Neural cell (in vitro differentiated cells): ENCODE results near the gene TIGD1. TPM values are rescaled to one million over a fixed set of nuclear protein-coding genes. Genes with fewer than 3 reads are reported as not detected.

Experiments
- H2AFZ ChIP-seq: fragments of 200-600, 300-800 bp; sonication (generic), shearing (Covaris generic); 2 replicates; pipeline ENCODE4 v1.6.0; 2014; ENCODE audit warnings: low read depth, mild to moderate bottlenecking, antibody characterized with exemption, low read length, moderate library complexity
- H3F3A ChIP-seq: fragments of 200-600 bp; shearing (Covaris generic); 2 replicates; pipeline ENCODE4 v1.6.1; 2016; ENCODE audit warnings: mild to moderate bottlenecking, moderate library complexity, mixed read lengths, antibody characterized with exemption, low read length; ENCODE audit not compliant: insufficient read depth, poor library complexity, severe bottlenecking
- H3K27ac ChIP-seq: fragments of 200-600, 300-800 bp; sonication (generic), shearing (Covaris generic); 2 replicates; pipeline ENCODE4 v1.5.1; 2014; ENCODE audit warnings: mild to moderate bottlenecking, low read length, moderate library complexity
- H3K27me3 ChIP-seq: fragments of 300-800, 200-600 bp; sonication (generic), shearing (Covaris generic); 2 replicates; pipeline ENCODE4 v1.6.0; 2014; ENCODE audit warnings: mild to moderate bottlenecking, low read depth, low read length, moderate library complexity; ENCODE audit not compliant: insufficient read depth
- H3K36me3 ChIP-seq: fragments of 300-800, 200-600 bp; sonication (generic), shearing (Covaris generic); 2 replicates; pipeline ENCODE4 v1.5.1; 2014; ENCODE audit warnings: mild to moderate bottlenecking, antibody characterized with exemption, low read length, moderate library complexity; ENCODE audit not compliant: insufficient read depth
- H3K4me2 ChIP-seq: fragments of 300-800, 200-600 bp; sonication (generic), shearing (Covaris generic); 2 replicates; pipeline ENCODE4 v1.6.0; 2014; ENCODE audit warnings: mild to moderate bottlenecking, low read length
- H3K4me3 ChIP-seq: fragments of 300-800, 200-600 bp; sonication (generic), shearing (Covaris generic); 2 replicates; pipeline ENCODE4 v1.5.1; 2014; ENCODE audit warnings: mild to moderate bottlenecking, low read length, moderate library complexity
- H3K79me2 ChIP-seq: fragments of 200-600 bp; shearing (Covaris generic); replicated peaks from 2 replicates; pipeline ENCODE4 v1.6.0; 2014; ENCODE audit warnings: mild to moderate bottlenecking, low read length, moderate library complexity; ENCODE audit not compliant: insufficient read depth
- H3K9ac ChIP-seq: fragments of 300-800, 200-600 bp; sonication (generic), shearing (Covaris generic); 2 replicates; pipeline ENCODE4 v1.6.1; 2016; ENCODE audit warnings: mild to moderate bottlenecking, low read length, mixed read lengths
- H3K9me2 ChIP-seq: fragments of 200-600 bp; shearing (Covaris generic); 2 replicates; pipeline ENCODE4 v1.6.1; 2016; ENCODE audit warnings: mild to moderate bottlenecking, low read length, mixed read lengths; ENCODE audit not compliant: insufficient read depth
- H3K9me3 ChIP-seq: fragments of 200-600, 300-800 bp; sonication (generic), shearing (Covaris generic); 2 replicates; pipeline ENCODE4 v1.6.1; 2016; ENCODE audit warnings: mild to moderate bottlenecking, mixed run types, low read length, moderate library complexity, mixed read lengths
- H4K20me1 ChIP-seq: fragments of 200-600 bp; shearing (Covaris generic); 2 replicates; pipeline ENCODE4 v1.6.1; 2016; ENCODE audit warnings: mild to moderate bottlenecking, mixed run types; ENCODE audit not compliant: insufficient read depth
- EP300 ChIP-seq: fragments of 450-650 bp; conservative IDR thresholded peaks from 2 replicates; pipeline ENCODE4 v1.6.1; 2014; ENCODE audit warnings: antibody characterized with exemption, mild to moderate bottlenecking, moderate library complexity; ENCODE audit not compliant: poor library complexity, severe bottlenecking
- EZH2 ChIP-seq: fragments of 200-600, 300-800 bp; shearing (Covaris generic), sonication (generic); IDR thresholded peaks from 2 replicates; pipeline ENCODE4 v1.6.1; 2014; ENCODE audit warnings: antibody characterized with exemption, low read length, borderline replicate concordance, mild to moderate bottlenecking; ENCODE audit not compliant: insufficient read depth, poor library complexity, severe bottlenecking
- MXI1 ChIP-seq: fragments of 450-650 bp; conservative IDR thresholded peaks from 2 replicates; pipeline ENCODE4 v1.6.1; 2014; ENCODE audit warnings: antibody characterized with exemption, mild to moderate bottlenecking; ENCODE audit not compliant: poor library complexity, severe bottlenecking
- POLR2AphosphoS5 ChIP-seq: IDR thresholded peaks from 2 replicates; pipeline ENCODE4 v1.6.1; 2012
- REST ChIP-seq: IDR thresholded peaks from 2 replicates; pipeline ENCODE4 v1.6.1; 2012; ENCODE audit warnings: borderline replicate concordance
- SMC3 ChIP-seq: fragments of 450-650 bp; conservative IDR thresholded peaks from 2 replicates; pipeline ENCODE4 v1.6.1; 2014; ENCODE audit warnings: antibody characterized with exemption, mild to moderate bottlenecking, moderate library complexity; ENCODE audit not compliant: poor library complexity
- TAF1 ChIP-seq: IDR thresholded peaks from 2 replicates; pipeline ENCODE4 v1.6.1; 2012; ENCODE audit warnings: low read depth
- polyA plus RNA-seq: library from polyadenylated mRNA; depleted of rRNA; stranded (reverse); fragments of >200 nt; gene quantifications from 2 replicates; pipeline ENCODE4 v1.2.3, GENCODE V29; 2014

TIGD1 gene
- polyA plus RNA-seq, 1 donor from 2014 or later = 29.3 TPM

GRCh38 chr2:232505856-232506255 is 44.5 kb downstream of the TIGD1 start:
- Histone ChIP-seq H3K9me3 (no peaks in the 10 kb centered on the region), H3K27ac (peak overlapping the region; percentile 65), H3F3A (peaks cover 5% of the 10 kb centered on the region), H3K4me2 (no peak overlapping the region), H3K27me3 (peaks cover 10% of the 10 kb centered on the region), H4K20me1 (no peaks in the 10 kb centered on the region), H3K4me3 (no peak overlapping the region), H3K79me2 (no peaks in the 10 kb centered on the region), H3K9me2 (no peaks in the 10 kb centered on the region), H2AFZ (peak overlapping the region; percentile 21), H3K36me3 (no peaks in the 10 kb centered on the region), H3K9ac (peak overlapping the region; percentile 51)
- TF ChIP-seq REST = no peak
- no peak for TF ChIP-seq SMC3
- TF ChIP-seq EP300 = no peak
- TF ChIP-seq TAF1 = peak; percentile 20
- no peak for TF ChIP-seq EZH2

- Histone ChIP-seq H4K20me1 (no peaks in the 10 kb centered on the region), H2AFZ (no peak overlapping the region), H3K9me3 (no peaks in the 10 kb centered on the region), H3K4me3 (peak overlapping the region; percentile 64), H3K36me3 (no peaks in the 10 kb centered on the region), H3F3A (peaks cover 5% of the 10 kb centered on the region), H3K9ac (peak overlapping the region; percentile 27), H3K9me2 (no peaks in the 10 kb centered on the region), H3K79me2 (no peaks in the 10 kb centered on the region), H3K27me3 (peaks cover 10% of the 10 kb centered on the region), H3K4me2 (no peak overlapping the region), H3K27ac (peak overlapping the region; percentile 88)
- peak; percentile 15 for TF ChIP-seq SMC3
- no peak for TF ChIP-seq TAF1
- no peak for TF ChIP-seq EZH2
- TF ChIP-seq POLR2AphosphoS5 = peak; percentile 30
- peak; percentile 67 for TF ChIP-seq MXI1
- TF ChIP-seq EP300 = peak; percentile 61
Measured at GRCh38 chr2:232504438-232504837, 45.9 kb downstream of the TIGD1 start.

GRCh38 chr2:232503809-232504323 is 46.5 kb downstream of the TIGD1 start:
- Histone ChIP-seq H3K9ac (peak overlapping the region; percentile 73), H3K4me2 (no peak overlapping the region)

More at GRCh38 chr2:232503809-232504323, 46.5 kb downstream of the TIGD1 start:
- no peak for TF ChIP-seq MXI1
- no peaks in the 10 kb centered on the region for H3K9me3 ChIP-seq
- no peaks in the 10 kb centered on the region for H4K20me1 ChIP-seq
- H3K27me3 ChIP-seq = peaks cover 10% of the 10 kb centered on the region
- H3K4me3 ChIP-seq = peak overlapping the region; percentile 64
- peaks cover 5% of the 10 kb centered on the region for H3F3A ChIP-seq
- H3K27ac ChIP-seq = peak overlapping the region; percentile 88
- H2AFZ ChIP-seq = no peak overlapping the region
- no peaks in the 10 kb centered on the region for H3K79me2 ChIP-seq
- H3K36me3 ChIP-seq = no peaks in the 10 kb centered on the region
- H3K9me2 ChIP-seq = no peaks in the 10 kb centered on the region
